Measurements from ENCODE around the gene HPS5.

The HPS5 gene

GRCh38 chr11:18319914-18320313 lies 2.0 kb downstream of the HPS5 start:
- DNase-seq = no peak

DNA sequence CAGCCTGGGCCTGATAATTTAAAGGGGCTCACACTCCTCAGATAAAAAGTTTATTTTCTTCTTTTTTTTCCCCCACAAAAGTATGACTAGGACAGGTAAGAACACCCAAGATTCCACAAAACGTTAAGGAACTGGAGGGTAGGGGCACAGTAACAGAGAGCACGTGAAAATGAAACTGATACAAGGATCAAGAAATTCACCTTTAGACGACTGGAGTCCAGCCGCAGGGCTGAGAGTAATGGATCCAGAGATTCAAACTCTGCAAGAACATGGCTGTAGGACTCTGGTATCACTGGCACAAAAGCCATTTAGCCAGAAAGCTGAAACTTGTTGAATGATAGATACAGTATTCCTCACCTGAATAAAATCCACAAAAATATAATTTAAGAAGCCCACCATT lies 4.4 kb downstream of the HPS5 start:
- DNase-seq = no peak

DNA sequence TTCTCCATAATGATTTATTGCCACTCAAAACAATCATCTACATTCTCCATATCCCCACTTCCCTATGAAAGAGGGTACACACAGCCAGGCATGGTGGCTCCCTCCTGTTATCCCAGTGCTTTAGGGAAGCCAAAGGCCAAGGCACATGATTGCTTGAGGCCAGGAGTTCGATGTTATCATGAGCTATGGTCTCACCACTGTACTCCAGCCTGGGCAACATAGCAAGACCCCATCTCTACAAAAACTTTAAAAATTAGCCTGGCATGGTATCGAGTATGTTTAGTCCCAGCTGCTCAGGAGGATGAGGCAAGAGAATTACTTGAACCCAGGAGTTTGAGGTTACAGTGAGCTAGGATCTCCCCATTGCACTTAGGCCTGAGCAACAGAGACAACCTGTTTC lies 6.0 kb downstream of the HPS5 start:
- no peak for DNase-seq

- no peak for DNase-seq
Measured at GRCh38 chr11:18314784-18315523, 7.0 kb downstream of the HPS5 start.

DNA sequence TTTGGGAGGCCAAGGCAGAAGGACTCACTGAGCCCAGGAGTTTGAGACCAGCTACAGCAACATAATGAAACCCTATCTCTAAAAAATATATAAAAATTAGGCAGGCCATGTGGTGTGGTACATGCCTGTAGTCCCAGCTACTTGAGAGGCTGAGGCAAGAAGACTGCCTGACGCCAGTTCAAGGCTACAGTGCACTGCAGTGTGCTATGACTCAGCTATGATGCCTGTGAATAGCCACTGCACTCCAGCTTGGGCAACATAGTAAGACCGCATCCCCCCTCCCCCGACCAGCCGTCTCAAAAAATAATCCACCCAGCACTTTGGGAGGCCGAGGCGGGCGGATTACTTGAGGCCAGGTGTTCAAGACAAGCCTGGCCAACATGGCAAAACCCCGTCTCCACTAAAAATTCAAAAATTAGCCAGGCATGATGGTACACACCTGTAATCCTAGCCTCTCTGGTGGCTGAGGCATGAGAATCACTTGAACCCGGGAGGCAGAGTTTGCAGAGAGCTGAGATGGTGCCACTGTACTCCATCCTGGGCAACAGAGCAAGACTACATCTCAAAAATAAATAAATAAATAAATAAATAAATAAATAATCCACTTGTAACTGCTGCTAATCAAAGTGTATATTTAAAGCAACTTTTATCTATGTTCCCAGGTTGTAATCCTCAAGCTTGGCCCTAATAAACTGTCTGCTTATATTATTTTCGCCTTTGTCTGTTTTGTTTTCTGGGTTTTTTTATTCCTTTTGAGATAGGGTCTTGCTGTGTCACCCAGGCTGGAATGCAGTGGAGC lies 7.8 kb downstream of the HPS5 start:
- no peak for DNase-seq

DNA sequence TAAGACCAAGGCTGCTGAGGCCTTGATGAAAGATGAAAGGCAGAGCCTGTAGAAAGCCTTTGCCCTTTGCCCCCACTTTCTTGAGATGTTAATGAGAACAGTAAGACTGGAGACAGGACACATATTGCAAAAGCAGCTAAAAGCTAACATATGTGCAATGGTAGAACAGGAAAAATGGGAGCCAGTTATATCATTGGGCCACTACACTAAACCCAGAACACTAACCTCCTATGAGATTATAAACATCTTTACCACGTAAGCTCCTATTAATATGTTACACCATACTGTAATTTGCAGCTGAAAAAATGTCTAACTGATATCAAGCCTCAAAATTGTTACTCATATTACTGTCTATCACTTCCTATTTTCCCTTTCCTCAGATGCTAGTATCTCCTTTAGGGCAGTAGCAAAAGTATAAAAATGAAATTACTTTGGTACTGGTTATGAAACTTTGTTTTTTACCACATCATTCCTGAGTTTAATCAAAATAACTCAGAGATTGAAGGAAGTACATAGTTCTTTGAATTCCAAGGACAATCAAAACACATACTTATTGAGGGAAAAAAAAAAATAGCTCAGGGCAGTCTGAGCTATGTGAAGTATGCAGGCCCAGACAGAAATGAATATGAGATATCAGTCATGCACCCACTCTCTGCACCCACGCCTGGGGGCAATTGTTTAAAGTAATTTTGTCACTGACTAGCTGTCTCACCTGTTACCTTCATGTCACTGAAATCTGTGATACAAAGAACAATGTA lies 9.1 kb downstream of the HPS5 start:
- no peak for DNase-seq

GRCh38 chr11:18312012-18312411 lies 9.9 kb downstream of the HPS5 start:
- DNase-seq = no peak

- no peak for DNase-seq
Measured at GRCh38 chr11:18310800-18311340, 11.1 kb downstream of the HPS5 start.

GRCh38 chr11:18309691-18310090 lies 12.2 kb downstream of the HPS5 start:
- no peak for DNase-seq

- DNase-seq = no peak
Measured at GRCh38 chr11:18308242-18308641, 13.7 kb downstream of the HPS5 start.

DNA sequence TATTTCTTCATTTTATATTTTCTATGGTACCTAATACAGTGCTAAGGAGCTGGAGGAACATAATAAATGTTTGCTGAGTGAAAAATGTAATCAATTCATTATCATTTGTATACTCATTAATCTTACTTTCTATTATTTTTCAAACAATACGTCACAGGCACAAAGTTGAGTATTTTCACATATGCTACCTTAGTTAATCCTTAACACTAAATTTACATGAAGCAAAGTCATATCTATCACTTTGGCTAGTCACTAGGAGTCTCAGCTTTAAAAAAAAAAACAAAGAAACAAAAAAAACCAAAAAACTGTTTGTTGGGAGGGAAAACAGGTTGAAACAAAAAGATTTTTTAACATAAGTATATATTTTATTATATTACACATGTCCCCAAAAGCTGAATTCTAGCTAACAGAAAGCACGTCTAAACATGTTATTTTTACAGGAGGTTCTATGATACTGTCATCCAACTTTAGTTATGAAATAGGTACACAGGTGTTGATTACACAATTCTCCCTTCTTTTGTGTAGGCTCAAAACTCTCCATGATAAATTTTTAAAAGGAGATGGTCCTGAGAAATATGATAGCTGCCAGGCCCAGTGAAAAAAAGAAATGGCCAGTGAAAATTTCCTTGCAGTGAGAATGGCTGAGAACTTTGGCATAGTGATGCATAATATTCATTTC lies 14.3 kb downstream of the HPS5 start:
- no peak for DNase-seq

- no peak for DNase-seq
Measured at GRCh38 chr11:18304745-18305144, 17.2 kb downstream of the HPS5 start.

DNA sequence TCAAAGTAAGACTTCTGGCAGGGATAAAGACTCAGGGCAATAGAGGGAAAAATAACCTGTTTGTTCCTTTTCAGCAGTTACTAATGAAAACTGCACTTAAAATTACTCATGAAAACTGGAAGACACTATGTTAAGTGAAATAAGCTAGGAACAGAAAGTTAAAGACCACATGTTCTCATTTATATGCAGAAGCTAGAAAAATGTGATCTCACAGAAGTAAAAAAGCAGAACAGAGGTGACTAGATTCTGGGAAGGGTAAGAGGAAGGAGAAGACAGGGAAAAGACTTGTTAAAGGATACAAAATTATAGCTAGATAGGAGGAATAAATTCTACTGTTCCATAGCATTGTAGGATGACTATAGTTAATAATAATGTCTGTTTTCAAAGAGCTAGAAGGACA lies 22.2 kb downstream of the HPS5 start:
- no peak for DNase-seq

DNA sequence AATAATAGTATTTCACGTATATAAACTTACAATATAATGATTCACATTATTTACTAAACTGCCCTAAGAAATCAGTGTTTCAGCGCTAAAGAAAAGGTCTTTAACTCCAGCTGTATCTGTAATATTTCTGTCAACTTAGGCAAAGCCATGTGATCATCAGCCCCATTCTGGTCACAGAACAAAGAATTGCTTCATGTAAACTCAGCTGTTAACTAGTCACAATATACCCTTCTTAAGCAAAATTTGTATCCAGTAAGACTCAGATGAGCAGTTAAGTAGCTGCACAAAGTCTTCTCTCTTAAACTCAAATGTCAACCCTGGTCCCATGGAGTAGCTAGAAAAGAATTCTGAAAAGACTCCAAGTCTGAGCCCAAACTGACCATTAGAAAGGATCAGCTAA lies 26.6 kb downstream of the HPS5 start:
- DNase-seq = no peak

DNA sequence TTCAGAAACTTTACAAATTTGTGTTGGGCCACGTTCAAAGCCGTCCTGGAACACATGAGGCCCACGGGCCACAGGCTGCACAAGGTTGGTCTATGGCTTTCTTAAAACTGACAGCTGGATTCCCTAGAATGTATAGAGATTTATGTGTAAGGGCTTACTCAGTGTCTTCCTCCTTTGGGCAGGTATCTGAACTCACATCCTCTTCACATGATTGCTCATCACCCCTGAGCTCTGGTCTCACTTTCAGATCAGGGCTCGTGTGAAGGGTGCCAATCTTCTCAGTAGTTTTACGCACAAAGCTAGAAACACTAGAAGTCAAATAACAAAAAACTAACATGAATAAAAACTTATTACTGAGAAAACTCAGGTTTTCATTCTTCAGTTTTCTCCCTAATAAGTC lies 27.1 kb downstream of the HPS5 start:
- DNase-seq = no peak

GRCh38 chr11:18288911-18289310 lies 33.0 kb downstream of the HPS5 start:
- DNase-seq = no peak

DNA sequence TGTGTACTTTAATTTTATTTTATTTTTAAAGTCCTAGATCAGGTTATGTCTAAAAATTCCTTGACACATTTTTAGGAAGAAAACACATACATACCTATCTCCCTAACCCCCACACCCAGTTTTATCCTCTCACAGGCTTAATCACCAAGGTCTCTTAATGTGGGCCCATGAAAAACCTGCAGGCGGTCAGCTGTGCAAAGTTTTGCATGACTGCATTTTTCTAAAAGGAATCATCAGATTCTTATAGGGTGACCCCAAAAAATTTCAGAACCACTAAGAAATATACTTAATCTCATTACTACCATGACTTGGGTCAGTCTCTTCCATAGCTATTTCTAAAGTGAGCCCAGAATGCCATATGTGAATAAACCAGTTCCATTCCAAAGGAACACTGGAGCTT lies 36.1 kb downstream of the HPS5 start:
- no peak for DNase-seq

GRCh38 chr11:18282626-18283025 lies 39.3 kb downstream of the HPS5 start:
- DNase-seq = no peak

GRCh38 chr11:18280438-18281045 lies 41.4 kb downstream of the HPS5 start:
- DNase-seq = no peak

DNA sequence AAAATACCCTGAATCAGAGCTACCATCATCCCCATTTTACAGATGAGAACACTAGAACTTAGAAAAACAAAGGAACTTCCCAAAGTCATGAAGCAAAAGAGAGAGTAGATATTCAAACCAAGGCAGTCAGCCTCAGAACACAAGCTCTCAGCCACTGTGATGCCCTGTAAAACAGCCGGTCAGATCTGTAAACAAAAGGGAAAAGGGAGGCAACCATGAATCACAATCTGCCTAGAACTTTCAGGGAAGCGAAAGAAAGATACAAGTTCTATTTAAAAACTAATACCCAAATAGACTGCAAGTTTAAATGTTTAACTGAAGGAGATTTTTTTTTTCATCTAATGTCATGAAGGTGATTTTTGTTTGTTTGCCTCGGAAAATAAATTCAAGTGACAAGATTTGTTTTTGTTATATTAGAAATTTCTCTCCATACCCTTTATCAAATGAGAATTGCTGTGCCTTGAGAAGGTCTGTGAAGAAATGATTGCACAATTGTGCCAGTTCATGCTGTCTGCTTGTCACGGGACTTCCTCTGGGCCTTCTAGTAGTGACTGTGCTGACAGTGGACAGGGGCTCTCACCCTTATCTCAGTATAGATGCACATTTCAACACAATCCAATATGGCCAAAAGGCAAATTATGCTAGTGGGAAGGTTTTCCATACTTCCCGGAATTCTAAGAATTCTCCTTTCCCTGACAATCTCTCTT lies 44.2 kb downstream of the HPS5 start:
- no peak for DNase-seq

GRCh38 chr11:18271206-18271605 lies 50.7 kb downstream of the HPS5 start:
- DNase-seq = no peak

DNA sequence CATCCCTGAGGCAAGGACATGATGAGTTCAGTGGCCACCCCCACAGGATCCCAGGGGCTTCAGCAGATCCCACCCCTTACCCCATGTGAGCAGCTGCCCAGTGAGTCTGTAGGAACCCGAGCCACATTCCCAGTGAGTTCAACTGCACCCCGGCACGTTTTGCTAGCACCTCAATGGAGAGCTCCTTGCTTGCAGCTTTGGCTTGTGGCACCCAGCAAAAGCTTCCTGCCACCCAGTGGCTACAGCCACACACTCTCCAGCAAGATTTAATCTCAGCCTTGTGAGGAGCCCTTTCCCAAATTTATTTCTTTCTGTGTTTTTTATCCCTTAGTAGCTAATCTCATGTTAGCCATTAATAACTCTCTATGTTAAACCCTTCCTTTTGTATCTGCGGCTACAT lies 51.8 kb downstream of the HPS5 start:
- no peak for DNase-seq

All from NCI-H2171 treated with DMSO at 0.1 percent for 48 hours (cell line).